K562 (cell line): Measurements from ENCODE around the gene ASB11. TPM values are rescaled to one million over a fixed set of nuclear protein-coding genes. Genes with fewer than 3 reads are reported as not detected.

Source experiments
- ATAC-seq: fragments of 200-7000 bp; cut with Tn5 transposase; 3 replicates; pipeline ENCODE4 v1.9.1; 2020; ENCODE audit warnings: moderate library complexity
- BruUV-seq: library from RNA; stranded (reverse); fragments of 400-500 nt; replicated peaks from 2 replicates; lab custom pipeline; 2021; lab: Mats Ljungman, UMichigan
- CTCF ChIA-PET: fragments of 300-600 bp; formaldehyde crosslinking; extraction: SDS; loops from one replicate; lab custom pipeline; 2021; ENCODE audit warnings: low intra/inter-chr PET ratio; lab: Yijun Ruan, JAX
- POLR2A ChIA-PET: fragments of 300-600, 350-650 bp; sonication (Branson Sonifier 250); formaldehyde crosslinking; extraction: SDS; loops from one replicate; lab custom pipeline; 2021; ENCODE audit warnings: antibody characterized with exemption, inconsistent platforms; lab: Yijun Ruan, JAX
- DNase-seq, 4 experiments: peaks; one replicate each; pipeline versions ENCODE4 v3.0.0 to v3.0.0-alpha.2; 2011 to 2018; ENCODE audit warnings: low spot score in 3 of 4, mixed read lengths in 3 of 4; ENCODE audit errors: extremely low read depth in 1 of 4
- FAIRE-seq: peaks from 2 replicates; lab custom pipeline; 2011; peaks lifted over from hg19 to GRCh38; lab: Jason Lieb, UNC
- H2AFZ ChIP-seq: 2 replicates; pipeline ENCODE4 v1.6.0; 2011; ENCODE audit warnings: low read depth, low read length, control low read depth, inconsistent platforms
- H3K27ac ChIP-seq: fragments of 200-600 bp; 3 replicates; pipeline ENCODE4 v1.8.0; 2011; ENCODE audit warnings: low read depth, mild to moderate bottlenecking, control low read depth, inconsistent platforms, low read length, moderate library complexity, mixed read lengths; ENCODE audit errors: extremely low read depth
- H3K27me3 ChIP-seq, 2 experiments: fragments of 300-600 bp in 1 of 2; 2 replicates in 1 of 2; 3 replicates in 1 of 2; pipeline versions ENCODE4 v1.6.0 to v1.8.0; 2011; ENCODE audit warnings: inconsistent platforms in 2 of 2, low read length in 2 of 2, mild to moderate bottlenecking in 1 of 2, mixed read lengths in 1 of 2, moderate library complexity in 1 of 2; ENCODE audit not compliant: control insufficient read depth in 2 of 2, insufficient read depth in 2 of 2
- H3K36me3 ChIP-seq: fragments of 300-600 bp; 3 replicates; pipeline ENCODE4 v1.8.0; 2011; ENCODE audit warnings: mild to moderate bottlenecking, low read length, inconsistent platforms; ENCODE audit not compliant: control insufficient read depth, insufficient read depth
- H3K4me1 ChIP-seq, 2 experiments: fragments of 200-600 bp in 1 of 2; replicated peaks in 1 of 2; 2 replicates in 1 of 2; 3 replicates in 1 of 2; pipeline versions ENCODE4 v1.5.1 to v1.8.0; 2011; ENCODE audit warnings: inconsistent platforms in 2 of 2, low read length in 2 of 2, mild to moderate bottlenecking in 1 of 2, mixed read lengths in 1 of 2, moderate library complexity in 1 of 2; ENCODE audit not compliant: control insufficient read depth in 2 of 2, insufficient read depth in 2 of 2
- H3K4me2 ChIP-seq: 2 replicates; pipeline ENCODE4 v1.6.1; 2011; ENCODE audit warnings: low read length, control low read depth, inconsistent platforms, mixed read lengths; ENCODE audit not compliant: insufficient read depth
- H3K4me3 ChIP-seq: fragments of 200-600 bp; sonication (generic), shearing (Covaris generic); 2 replicates; pipeline ENCODE4 v1.5.1; 2016; ENCODE audit warnings: control low read depth, inconsistent platforms
- H3K79me2 ChIP-seq: fragments of 200-600 bp; 3 replicates; pipeline ENCODE4 v1.8.0; 2011; ENCODE audit warnings: low read length, inconsistent platforms; ENCODE audit not compliant: control insufficient read depth, insufficient read depth
- H3K9ac ChIP-seq, 2 experiments: 2 replicates each; pipeline versions ENCODE4 v1.6.0 to v1.6.1; 2011; ENCODE audit warnings: low read depth in 2 of 2, low read length in 2 of 2, control low read depth in 1 of 2, inconsistent platforms in 1 of 2, mild to moderate bottlenecking in 1 of 2, mixed read lengths in 1 of 2; ENCODE audit not compliant: insufficient read depth in 1 of 2
- H3K9me1 ChIP-seq: one replicate; pipeline ENCODE4 v1.6.0; 2011; ENCODE audit warnings: inconsistent platforms, mild to moderate bottlenecking, low read length, moderate library complexity; ENCODE audit not compliant: control insufficient read depth, insufficient read depth
- H3K9me3 ChIP-seq: replicated peaks from 2 replicates; pipeline ENCODE4 v1.5.1; 2011; ENCODE audit warnings: low read depth, low read length, inconsistent platforms; ENCODE audit not compliant: control insufficient read depth, insufficient read depth
- H4K20me1 ChIP-seq: replicated peaks from 2 replicates; pipeline ENCODE4 v1.6.1; 2011; ENCODE audit warnings: low read length, inconsistent platforms, mixed read lengths; ENCODE audit not compliant: control insufficient read depth, insufficient read depth
- ATF1 ChIP-seq, 2 experiments: fragments of 450-650 bp in 1 of 2; IDR thresholded peaks; 2 replicates each; pipeline ENCODE4 v1.6.1; 2016; ENCODE audit warnings: missing compliant biosample characterization in 1 of 2, missing genetic modification characterization in 1 of 2
- DEAF1 ChIP-seq: fragments of 450-650 bp; formaldehyde crosslinking; IDR thresholded peaks from 2 replicates; pipeline ENCODE4 v1.4.0; 2020; ENCODE audit warnings: mild to moderate bottlenecking, moderate library complexity
- RAD21 ChIP-seq, 2 experiments: fragments of 250-450 bp in 1 of 2; fragments of 450-650 bp in 1 of 2; sonication (Bioruptor Pico) in 1 of 2; formaldehyde crosslinking in 1 of 2; IDR thresholded peaks in 1 of 2; conservative IDR thresholded peaks in 1 of 2; 2 replicates each; pipeline versions ENCODE4 v1.4.0 to v1.8.0; 2020 to 2022; ENCODE audit warnings: mild to moderate bottlenecking in 2 of 2, moderate library complexity in 1 of 2
- SMAD3 ChIP-seq: fragments of 450-650 bp; formaldehyde crosslinking; conservative IDR thresholded peaks from 2 replicates; pipeline ENCODE4 v1.4.0; 2020; ENCODE audit warnings: mild to moderate bottlenecking
- WGBS: fragments of 100-300 bp; shearing (Covaris generic); methylation state at CpG from one replicate; pipeline ENCODE4 v1.1.6; 2016; ENCODE audit warnings: low coverage, mixed read lengths; ENCODE audit not compliant: insufficient coverage; ENCODE audit errors: missing lambda C conversion rate; 5-methylcytosine and 5-hydroxymethylcytosine counted together
- in situ Hi-C: fragments of 300-500 bp; cut with MboI; formaldehyde crosslinking; loops from 4 replicates; pipeline ENCODE4 v1.15.0; 2018; ENCODE audit warnings: inconsistent platforms, mixed read lengths
- intact Hi-C: fragments of 100-400 bp; cut with micrococcal nuclease; formaldehyde crosslinking; loops from 2 replicates; pipeline ENCODE4 v1.14.2; 2022
- polyA plus RNA-seq, 8 experiments: library from polyadenylated mRNA; depleted of rRNA in 4 of 8; stranded (reverse) in 5 of 8; unstranded in 3 of 8; fragments of >200 nt; fragmentation: Nextera tagmentation in 2 of 8; fragmentation: Illumina TruSeq in 1 of 8; extraction: Ambion mirVana in 2 of 8; extraction: Trizol in 1 of 8; gene quantifications; 2 replicates each; pipeline versions ENCODE4 v1.2.1 to v1.2.3, GENCODE V29; 2011 to 2014; ENCODE audit warnings: inconsistent platforms in 1 of 8, missing spikeins in 1 of 8
- total RNA-seq, 7 experiments: library from RNA; depleted of rRNA in 6 of 7; stranded (reverse); fragments of >200 nt in 6 of 7; fragmentation: Illumina TruSeq in 2 of 7; extraction: Trizol in 2 of 7; gene quantifications; 2 replicates each; pipeline versions ENCODE4 v1.2.1 to v1.2.3, GENCODE V29; 2011 to 2021; ENCODE audit warnings: low replicate concordance in 1 of 7

ASB11 gene
- total and polyA plus RNA-seq, 9 of the 15 experiments (the other 6 are each of a cell fraction or from before 2014, with no cell fraction given) = not detected

GRCh38 chrX:15244421-15244820 lies 71.0 kb downstream of the ASB11 start:
- CTCF ChIA-PET = no interaction called here
- intact Hi-C loops = loop anchor here (10.0 kb wide), 1 partner anchor 280 kb away; no protein-coding TSS in a partner anchor

GRCh38 chrX:15242899-15243555 lies 72.4 kb downstream of the ASB11 start:
- Histone ChIP-seq H3K4me1 (no peaks in the 10 kb centered on the region), H3K27ac (no peak overlapping the region), H3K27me3 (no peaks in the 10 kb centered on the region), H3K36me3 (no peaks in the 10 kb centered on the region), H3K4me3 (no peak overlapping the region), H3K79me2 (no peaks in the 10 kb centered on the region), H3K9me3 (no peaks in the 10 kb centered on the region), H3K9me1 (no peaks in the 10 kb centered on the region), H3K4me2 (no peak overlapping the region), H2AFZ (no peak overlapping the region), H4K20me1 (no peaks in the 10 kb centered on the region), H3K9ac (no peak overlapping the region)
- peak; percentile 75 for ATAC-seq
- in situ Hi-C loops = loop anchor here (10.0 kb wide), 1 partner anchor 1198 kb away; no protein-coding TSS in a partner anchor
- no TSS peak for BruUV-seq
- intact Hi-C loops = loop anchor here (1.0 to 10.0 kb wide), 4 partner anchors 100 to 1204 kb away; no protein-coding TSS in a partner anchor
- no peak for FAIRE-seq
- ChIA-PET CTCF (interaction anchor here (0.8 to 1.3 kb wide), 2 partner anchors 99 to 1204 kb away, joined by 4 to 9 read pairs; no protein-coding TSS in a partner anchor), POLR2A (no interaction called here)
- peak; percentile 16 to 62 (median 24) for DNase-seq
- 0% methylated on average over 5 of the region's 5 CpGs for WGBS
- TF ChIP-seq RAD21 (CRISPR knock-in tag; conservative IDR thresholded peaks at IDR 0.05 in 1 of 2, IDR thresholded peaks at IDR 0.05 in 1 of 2) = peak; percentile 55 to 75
- peak; percentile 41; the same call in 1 of the 2 replicates for TF ChIP-seq DEAF1 (CRISPR knock-in tag)

More at GRCh38 chrX:15244421-15244820, 71.0 kb downstream of the ASB11 start:
- Histone ChIP-seq H3K27me3 (no peaks in the 10 kb centered on the region; a peak in 1 of 5 replicates), H2AFZ (no peak overlapping the region), H3K27ac (no peak overlapping the region), H3K4me1 (no peaks in the 10 kb centered on the region), H4K20me1 (no peaks in the 10 kb centered on the region), H3K4me2 (no peak overlapping the region), H3K79me2 (no peaks in the 10 kb centered on the region), H3K9me1 (no peaks in the 10 kb centered on the region), H3K9me3 (no peaks in the 10 kb centered on the region), H3K4me3 (no peak overlapping the region), H3K9ac (no peak overlapping the region), H3K36me3 (no peaks in the 10 kb centered on the region)
- in situ Hi-C loops = loop anchor here (10.0 kb wide), 1 partner anchor 1200 kb away; no protein-coding TSS in a partner anchor
- no TSS peak for BruUV-seq
- 0% methylated on average over 5 of the region's 5 CpGs for WGBS
- DNase-seq = no peak
- FAIRE-seq = no peak
- POLR2A ChIA-PET = no interaction called here
- TF ChIP-seq ATF1 (CRISPR knock-in tag; IDR thresholded peaks at IDR 0.05) (no peak), ATF1 (tag; IDR thresholded peaks at IDR 0.05) (no peak), SMAD3 (CRISPR knock-in tag) (no peak)
- no peak for ATAC-seq
